D341Med (cell line): ENCODE data around the gene TPCN1.
A peak's percentile ranks its signal among the peaks of the same experiment; 100 is the strongest.

ENCODE experiments used
- DNase-seq: peaks from one replicate; pipeline ENCODE4 v3.0.0; 2012; ENCODE audit warnings: low spot score

Gene TPCN1

DNA sequence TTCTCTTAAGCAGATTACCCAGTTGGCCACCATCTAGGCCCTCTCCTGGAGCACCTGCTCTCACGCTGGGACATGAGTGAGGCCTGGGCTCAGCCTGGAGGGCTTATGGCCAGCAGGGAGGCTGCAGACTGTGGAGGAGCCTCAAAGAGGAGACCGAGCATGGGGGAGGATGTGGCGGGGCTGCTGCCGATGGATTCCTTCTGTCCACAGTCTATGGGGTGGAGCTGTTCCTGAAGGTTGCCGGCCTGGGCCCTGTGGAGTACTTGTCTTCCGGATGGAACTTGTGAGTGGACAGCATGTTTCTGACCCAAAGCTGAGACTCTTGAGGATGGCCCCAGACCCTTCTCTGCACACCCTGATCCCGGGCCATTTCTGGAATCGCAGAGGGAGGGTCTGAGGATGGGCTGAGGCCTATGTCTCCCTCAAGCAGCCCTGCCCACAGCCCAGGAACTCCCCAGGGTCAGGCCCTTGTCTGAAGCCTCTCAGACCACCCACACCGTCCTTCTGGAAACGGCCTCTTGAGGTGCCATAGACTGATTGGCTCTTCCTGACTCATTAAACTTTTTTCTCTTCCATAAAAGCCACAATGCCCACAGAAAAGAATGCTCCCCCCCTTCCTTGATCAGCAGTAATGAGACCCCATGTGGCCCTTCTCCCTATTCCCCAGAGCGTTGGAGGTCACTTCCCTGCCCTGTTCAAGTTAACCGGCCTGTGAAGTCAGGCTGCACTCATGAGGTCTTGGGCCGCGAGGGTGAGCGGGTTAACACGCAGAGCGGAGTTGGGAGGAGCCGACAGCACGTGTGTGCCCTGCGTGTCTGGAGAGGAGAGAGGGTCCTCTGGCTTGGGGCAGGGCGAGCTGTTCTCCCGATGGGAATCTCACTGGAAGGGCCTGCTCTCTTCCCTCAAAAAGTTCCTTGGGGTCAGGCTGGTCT is 64.7 kb downstream of the TPCN1 start:
- no peak for DNase-seq

DNA sequence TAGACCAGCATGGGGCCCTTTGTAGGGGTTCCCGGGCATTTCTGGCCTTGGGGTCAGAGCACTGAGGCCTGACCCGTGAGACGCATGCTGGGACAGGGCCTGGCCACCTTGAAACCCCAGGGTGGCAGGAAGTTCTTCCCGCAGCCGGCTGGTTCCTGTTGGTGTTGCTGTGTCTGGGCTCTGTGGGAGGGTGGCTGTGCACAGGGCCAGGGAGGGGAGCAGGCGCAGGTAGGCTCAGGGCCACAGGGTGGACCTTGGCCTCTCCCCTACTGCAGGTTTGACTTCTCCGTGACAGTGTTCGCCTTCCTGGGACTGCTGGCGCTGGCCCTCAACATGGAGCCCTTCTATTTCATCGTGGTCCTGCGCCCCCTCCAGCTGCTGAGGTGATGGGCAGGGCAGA is 65.4 kb downstream of the TPCN1 start:
- DNase-seq: no peak

DNA sequence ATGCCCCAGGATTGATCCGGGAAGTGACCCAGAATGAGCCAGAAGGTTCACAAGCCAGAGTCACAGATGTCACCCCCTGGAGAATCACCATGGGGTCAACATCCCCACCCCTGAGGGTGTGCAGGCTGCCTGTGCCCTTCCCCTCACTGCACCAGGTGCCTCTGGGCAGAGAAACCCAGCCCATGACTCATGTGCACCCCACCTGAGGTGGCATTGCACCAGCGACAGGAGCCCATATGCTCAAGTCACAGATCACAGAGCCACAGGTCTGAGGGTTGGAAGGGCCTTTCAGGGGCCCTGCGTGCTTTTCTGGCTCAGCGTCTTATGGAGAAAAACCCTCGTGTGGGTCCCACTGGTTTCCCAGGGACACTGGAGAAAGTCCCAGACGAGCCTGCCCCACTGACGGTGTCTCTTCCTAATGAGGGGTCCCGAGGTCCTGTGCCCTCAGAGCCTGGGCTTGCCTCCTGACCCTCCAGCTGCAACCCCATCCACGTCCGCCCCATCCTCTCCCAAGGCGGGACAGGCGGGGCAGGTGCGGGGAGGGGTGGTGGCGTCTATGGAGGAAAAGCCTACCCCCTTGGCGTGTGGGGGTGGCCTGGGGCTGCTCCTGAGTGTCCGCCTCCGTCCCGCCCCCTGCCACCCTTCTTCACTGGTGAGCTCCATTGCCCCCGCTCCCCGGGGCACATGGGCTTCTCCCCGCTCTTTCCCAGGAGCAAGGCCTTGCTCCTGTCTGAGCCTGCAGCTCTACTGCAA is 66.1 kb downstream of the TPCN1 start:
- no peak for DNase-seq

DNA sequence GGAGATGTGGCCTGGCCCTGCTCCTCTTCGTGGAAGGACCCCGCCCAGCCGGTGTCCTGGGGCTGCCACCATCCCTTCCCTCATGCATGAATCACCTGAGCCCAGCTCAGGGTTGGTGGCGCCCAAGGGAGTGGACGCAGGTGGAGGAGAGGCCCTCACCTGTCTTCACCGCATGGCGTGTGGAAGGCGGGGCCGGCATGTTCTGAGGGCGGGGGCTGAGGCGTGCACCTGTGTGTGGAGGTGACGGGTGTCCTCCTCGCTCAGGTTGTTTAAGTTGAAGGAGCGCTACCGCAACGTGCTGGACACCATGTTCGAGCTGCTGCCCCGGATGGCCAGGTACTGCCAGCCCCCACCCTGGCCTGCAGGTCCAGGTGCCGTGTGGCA is 66.6 kb downstream of the TPCN1 start:
- DNase-seq: no peak

DNA sequence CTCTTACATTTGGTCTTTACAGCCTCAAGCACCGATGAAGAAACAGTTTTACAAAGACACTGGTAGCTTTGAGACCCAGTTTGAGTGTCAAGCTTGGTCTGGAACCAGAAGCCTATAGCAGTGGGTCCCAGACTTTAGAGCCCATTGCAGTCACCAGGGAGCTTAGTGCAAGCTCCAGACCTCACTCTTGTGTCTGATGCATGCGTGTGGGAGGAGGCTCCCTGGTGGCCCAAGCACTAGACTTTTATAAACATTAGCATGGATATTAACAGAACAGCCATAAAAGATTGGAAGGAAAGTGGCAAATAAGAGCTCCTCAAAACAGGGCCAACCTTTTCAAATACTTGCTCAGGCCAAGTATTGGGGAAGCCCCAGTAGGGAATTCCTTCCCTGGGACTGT is 68.1 kb downstream of the TPCN1 start:
- no peak for DNase-seq

DNA sequence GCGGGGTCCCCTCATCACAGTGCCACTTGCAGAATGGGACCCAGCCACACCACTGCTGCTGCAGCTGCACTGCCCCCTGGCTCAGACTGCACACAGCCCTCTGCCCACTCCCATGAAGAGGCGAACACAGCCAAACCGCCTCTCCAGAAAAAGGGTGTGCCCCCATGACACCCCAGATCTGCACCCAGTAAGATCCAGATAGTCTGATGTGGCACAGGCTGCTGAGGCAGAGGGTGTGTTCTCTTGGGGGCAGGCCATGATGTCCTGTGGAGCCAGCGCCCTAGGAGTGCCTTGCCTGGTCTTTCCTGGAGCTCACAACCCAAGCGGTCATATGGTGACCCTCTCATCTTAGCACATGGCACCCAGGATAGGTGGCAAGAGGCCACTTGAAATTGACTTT is 69.2 kb downstream of the TPCN1 start:
- DNase-seq: no peak

DNA sequence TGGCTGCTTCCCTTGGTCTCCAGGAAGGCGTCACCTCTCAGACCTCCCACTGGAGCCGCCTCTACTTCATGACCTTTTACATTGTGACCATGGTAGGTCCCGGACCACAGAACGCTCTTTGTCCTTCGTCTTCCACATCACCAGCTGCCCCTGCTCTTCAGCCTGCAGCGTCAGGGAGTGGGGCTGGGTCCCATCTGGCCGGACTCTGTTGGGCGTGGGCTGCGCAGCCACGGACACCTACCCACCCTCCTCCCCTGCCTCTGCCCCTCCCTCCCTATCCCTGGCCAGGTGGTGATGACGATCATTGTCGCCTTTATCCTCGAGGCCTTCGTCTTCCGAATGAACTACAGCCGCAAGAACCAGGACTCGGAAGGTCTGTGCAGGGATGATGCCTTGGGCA is 70.3 kb downstream of the TPCN1 start:
- DNase-seq: no peak

DNA sequence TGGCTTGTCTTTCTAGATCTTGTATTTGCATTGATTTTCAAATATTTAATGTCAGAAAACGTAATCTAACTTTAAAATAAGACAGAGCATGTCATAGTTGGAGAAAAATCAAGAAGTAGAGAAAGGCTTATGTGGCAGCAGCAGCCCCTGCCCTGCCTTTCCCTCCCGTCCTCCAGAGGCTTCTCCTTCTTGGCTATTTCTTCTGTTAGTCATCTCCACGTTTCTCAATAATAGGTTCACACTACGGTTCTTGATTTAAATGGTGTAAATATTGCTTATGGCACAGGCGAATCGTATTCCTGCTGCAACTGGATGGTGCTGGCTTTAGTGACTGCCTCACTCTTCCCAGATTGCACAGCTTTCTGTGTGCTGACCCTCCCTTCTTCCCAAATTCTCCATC is 70.8 kb downstream of the TPCN1 start:
- no peak for DNase-seq

DNA sequence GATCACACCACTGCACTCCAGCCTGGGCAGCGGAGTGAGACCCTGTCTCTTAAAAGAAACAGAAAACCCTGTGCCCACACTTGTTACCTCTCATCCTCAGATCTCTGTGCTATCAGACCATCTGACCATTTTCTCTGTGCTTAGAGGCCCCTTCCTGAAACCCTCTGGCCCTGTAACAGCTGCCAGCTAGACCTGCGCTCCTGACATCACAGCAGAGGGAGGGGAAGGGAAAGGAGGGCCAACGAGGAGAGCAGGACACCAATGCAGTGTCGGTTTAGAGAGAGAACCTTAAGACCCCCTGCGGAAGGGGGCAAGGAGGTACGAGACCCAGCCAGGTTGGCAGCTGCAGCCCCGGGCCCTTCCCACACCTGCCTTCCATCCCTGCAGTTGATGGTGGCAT is 71.3 kb downstream of the TPCN1 start:
- no peak for DNase-seq

DNA sequence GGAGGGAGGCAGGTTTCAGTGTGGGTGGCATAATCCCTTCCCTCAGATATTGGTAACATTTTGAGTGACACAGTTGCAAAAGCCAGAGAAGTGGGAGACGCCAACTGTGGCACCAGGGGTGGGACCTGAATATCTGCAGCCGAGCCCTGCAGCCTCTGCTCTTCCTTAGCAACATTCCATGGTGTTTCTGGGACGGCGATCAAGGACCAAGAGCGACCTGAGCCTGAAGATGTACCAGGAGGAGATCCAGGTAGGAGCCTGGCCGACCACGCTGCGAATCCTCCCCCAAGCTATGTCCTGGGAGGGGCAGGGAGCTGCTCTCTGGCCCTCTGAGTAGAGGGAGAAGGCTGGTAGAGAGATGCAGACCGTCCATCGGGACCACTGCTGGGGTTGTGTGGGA is 71.8 kb downstream of the TPCN1 start:
- DNase-seq: no peak

DNA sequence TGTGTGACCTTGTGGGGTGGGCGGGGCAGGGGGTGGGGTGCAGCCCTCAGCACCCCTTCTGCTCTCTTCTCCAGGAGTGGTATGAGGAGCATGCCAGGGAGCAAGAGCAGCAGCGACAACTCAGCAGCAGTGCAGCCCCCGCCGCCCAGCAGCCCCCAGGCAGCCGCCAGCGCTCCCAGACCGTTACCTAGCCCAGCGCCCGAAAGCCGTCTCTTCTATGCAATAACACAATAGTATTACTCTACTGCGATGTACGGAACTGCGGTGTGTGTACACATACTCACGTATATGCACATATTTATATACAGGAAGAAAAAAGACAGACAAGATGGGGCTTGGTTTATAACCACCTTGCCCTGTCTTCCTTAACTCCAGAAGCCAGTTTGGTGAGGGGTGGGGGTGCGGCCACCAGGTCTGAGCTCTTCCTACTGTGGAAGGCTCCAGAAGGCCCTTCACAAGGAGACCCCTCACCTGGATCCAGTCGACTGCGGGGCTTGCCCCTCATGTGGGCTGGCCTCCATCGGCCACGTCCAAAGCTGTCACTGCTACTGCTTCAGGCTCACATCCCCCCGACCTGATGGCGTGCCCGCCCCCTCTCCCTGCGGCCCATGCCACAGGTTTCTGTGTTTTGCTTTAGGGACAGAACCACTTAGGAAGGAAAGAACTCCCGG is 74.8 kb downstream of the TPCN1 start:
- DNase-seq: no peak

DNA sequence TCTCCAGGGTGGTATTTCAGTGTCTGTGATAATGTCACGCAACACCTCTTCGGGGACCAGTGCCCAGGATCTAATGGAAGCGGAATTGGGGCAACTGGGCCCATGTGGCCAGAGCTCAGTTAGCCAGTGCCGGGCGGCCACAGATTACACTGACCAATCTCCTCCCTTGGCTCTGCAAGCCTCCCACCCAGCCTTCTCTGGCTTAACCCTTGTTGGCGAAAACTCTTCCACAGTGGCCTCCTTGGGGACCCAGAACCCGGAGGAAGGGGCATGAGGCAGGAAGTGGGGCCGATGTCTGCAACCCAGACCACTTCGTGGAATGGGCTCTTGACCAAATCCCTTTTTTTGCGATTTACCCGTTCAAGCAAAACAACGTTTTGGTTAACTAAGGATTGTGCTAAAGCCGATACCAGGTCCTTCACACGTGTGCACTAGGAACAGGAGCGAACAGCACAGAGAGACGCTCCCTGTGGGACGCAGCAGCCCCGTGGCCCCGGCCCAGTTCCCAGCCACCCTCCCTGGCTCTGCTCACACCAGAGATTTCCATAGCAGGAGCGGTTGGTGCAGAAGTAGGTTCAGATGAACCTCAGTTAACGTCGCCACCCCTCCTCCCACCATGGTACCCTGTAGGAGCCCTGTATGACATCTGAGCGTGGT is 75.4 kb downstream of the TPCN1 start:
- no peak for DNase-seq

DNA sequence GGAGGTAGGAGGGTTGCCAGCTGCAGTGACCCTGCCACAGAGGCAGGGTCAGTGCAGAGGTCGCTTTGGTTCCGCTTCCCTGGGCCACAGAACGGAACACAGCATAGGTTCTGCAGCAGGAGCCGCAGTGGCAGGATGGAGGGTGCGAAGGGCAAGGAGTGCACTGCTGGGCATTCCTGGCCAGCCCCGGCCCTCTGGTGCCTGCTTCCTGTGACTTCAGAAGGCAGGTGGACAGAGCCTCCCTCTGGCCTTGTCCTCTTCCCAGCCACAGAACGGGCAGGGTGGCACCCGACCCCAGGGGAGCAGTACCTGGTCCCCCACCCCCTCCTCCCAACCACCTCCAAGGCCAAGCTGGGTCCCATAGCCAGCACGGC is 75.9 kb downstream of the TPCN1 start:
- no peak for DNase-seq

DNA sequence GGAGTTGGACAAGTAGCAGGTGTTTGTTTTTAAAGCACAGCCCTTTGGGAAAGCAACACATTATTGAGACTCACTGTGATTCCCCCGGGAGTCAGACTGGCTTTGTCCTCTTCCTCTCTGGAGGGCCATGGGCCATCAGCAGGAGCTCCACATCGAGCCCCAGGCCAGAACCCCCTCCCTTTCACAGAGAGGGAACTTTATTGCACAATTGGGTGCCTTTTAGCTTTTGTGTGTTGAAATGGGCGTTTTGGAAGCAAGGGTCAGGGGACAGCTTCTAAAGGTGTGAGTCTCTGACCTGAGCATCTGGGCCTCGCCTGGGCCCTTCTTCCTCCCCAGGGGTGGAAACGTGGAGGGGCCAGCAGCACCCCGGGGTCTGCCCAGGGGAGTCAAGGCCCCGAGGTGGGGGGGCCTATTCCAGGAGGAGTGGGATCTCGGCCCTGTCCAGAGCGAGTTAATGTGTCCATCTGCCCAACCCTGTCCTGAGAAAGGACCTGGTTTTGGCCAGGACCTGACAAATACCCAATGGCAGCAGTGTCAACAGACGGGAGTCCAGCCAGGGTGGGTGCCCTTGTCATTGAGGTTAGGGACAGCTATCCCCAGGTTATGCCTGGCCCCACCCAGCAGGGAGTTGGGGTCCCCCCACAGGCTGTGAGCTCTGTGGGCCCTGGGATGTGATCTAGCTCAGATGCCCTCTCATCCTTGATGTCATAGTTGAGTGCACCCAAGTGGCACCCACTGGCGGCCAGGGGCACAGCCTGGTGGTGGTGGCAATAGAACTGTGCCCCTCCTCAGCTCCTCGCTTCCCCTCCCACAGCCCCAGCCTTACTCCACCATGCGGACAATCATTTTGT is 76.6 kb downstream of the TPCN1 start:
- no peak for DNase-seq

DNA sequence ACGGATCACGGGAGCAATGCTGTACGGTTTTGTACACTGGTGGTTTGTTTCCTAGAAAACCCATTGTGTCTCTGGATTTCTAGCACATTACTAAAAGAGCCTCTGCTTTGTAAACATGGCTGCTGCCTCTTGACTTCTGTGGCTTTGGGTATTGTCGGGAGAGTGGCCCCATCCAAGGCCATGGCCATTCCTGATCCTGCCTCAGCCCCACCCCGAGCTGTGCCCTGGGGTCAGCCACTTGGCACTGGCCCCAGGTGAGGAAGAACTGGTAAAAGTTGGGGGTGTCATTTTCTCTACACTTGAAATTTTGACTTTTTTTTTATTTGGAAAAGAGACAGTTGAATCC is 77.2 kb downstream of the TPCN1 start:
- no peak for DNase-seq

DNA sequence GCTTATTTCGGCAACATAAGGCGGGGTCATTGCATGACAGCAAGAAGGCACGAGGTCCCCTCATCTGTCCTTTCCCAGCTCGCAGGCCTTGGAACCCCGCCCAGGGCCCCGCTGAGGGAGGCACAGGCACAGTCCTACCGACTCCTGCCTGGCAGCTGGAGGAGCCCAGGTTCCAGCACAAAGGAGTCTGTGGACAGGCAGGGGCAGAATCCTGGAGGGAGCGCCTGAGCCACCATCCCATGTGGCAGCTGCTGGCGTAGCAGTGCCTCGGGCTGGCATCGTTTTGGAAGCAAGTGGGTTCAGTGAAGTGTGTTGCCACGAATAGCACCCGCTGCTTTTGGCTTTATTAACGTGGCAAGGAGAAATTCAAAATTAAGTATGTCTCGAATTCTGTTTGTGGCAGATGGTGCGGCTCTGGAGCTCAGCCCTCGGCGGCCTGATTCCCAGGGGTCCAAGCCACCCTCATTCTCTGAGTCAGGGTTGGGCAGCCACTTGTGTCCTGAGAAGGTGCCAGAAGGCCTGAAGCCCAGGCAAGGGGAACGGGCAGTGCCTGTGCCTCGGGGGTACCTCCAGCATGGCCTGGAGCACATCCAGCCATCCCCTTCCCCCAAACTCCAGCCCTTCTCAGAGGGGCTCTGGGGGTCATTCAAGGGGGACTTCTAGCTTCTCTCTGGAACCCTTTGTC is 77.7 kb downstream of the TPCN1 start:
- DNase-seq: peak; percentile 83

DNA sequence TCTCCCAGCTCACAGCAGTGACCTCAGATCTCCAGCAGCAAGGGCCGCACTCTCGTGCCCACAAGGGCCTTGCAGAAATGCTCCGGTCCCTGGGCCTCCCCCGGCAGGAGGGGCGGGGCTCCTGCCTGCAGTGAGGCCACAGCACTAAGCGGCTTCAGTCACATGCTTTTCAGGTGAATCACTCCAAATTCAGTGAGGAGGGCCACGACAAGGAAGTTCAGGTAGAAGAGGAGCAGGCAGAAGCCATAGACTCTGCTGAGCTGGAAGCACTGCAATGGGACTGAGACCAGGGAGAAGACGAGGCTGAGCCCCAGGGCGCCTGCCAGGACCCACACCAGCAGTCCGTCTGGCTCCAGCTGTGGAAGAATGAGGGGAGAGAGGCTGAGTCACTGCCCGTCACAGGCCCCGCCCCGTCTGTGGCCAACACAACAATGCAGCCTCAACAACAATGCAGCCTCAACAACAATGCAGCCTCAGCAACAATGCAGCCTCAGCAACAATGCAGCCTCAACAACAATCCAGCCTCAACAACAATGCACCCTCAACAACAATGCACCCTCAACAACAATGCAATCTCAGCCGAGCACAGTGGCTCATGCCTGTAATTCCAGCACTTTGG is 78.5 kb downstream of the TPCN1 start:
- no peak for DNase-seq

DNA sequence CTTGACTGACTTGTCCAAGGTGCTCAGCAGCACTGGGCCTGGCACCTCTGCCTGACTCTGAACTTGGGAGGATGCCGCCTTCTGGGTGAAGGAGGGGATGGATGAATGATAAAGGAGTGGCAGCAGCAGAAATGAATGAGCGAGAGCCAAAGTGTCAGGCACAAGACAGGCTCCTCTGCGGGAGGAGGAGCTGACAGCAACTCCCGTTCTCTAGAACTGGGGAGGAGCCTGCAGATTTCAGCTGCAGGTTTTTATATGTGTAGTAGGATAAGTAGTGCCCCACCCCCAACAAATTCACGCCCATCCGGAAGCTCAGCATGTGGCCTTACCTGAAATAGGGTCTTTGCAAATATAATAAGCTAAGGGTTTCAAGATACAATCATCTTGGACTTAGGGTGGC is 80.5 kb downstream of the TPCN1 start:
- DNase-seq: no peak

DNA sequence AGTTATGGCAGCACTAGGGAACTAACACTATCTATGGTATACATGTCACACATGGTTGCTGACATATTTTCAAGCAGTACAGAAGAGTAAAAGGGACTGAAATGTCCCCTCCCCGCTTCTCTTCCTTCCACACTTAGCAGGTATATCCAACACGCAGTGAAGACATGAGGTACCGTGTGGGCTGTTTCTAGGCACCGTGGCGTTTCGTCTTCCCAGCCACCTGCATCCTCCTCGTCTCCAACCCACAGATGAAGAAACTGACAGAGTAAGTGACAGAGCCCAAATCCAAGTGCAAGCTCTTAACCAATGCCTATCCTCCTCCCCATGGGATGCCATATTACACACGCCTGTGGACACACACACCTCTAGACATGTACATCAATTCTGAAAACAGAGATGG is 81.2 kb downstream of the TPCN1 start:
- no peak for DNase-seq

DNA sequence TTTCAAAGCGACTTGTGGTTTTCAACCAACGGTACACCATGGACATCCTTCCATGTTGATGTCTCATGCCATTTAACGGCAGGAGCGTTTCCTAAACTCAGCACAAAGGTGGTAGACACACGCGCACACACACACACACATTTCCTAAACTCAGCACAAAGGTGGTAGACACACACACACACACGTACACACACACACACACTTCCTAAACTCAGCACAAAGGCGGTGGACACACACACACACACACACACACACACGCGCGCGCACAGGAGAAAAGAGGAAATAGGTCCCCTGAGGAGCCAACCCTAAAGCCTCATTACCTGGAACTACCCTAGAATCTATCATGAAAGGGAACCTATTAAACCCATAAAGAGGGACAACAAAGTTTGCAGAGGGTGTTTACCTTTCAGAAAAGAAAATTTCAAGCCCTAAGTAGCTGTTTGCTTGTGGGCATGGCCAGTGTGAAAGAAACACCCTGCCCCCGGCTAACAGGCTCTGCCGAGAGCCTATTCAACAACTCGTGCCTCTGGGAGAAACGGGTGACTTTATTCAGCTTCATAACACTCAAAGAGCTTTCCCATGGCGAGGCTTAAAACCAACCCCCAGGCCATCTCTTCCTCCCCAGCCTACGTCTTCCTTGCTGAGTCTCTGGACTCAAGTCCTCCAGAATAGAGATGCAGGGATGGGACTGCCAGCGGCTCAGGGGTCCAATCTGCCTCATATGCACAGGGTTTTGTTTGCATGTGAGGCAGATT is 81.8 kb downstream of the TPCN1 start:
- DNase-seq: no peak
